HepG2 (cell line): Measurements from ENCODE around the gene SPINK9.
"Not testable (repeated sequence)": the region's sequence is repeated elsewhere in the genome, so short reads cannot be mapped to it uniquely, and the experiment has no call there.

Source experiments
- HNRNPLL ChIP-seq: fragments of 200-400 bp; formaldehyde crosslinking; IDR thresholded peaks from 2 replicates; pipeline ENCODE4 v1.6.1; 2017; ENCODE audit warnings: mild to moderate bottlenecking, low read depth, low read length; ENCODE audit not compliant: poor library complexity, severe bottlenecking
- HOXA5 ChIP-seq: sonication (generic); formaldehyde crosslinking; IDR thresholded peaks from 2 replicates; pipeline ENCODE4 v1.4.0; 2020; ENCODE audit warnings: missing genetic modification reagents
- JUND ChIP-seq: sonication (generic); formaldehyde crosslinking; IDR thresholded peaks from 2 replicates; pipeline ENCODE4 v1.8.0; 2022; ENCODE audit warnings: mild to moderate bottlenecking, missing genetic modification reagents
- POLR2AphosphoS5 ChIP-seq: IDR thresholded peaks from 2 replicates; pipeline ENCODE4 v1.6.1; 2012; ENCODE audit warnings: low read depth, low read length
- REST ChIP-seq, 2 experiments: IDR thresholded peaks; 2 replicates each; pipeline ENCODE4 v1.6.1; 2011 to 2012; ENCODE audit warnings: low read length in 2 of 2, borderline replicate concordance in 1 of 2, low read depth in 1 of 2, mild to moderate bottlenecking in 1 of 2, moderate library complexity in 1 of 2
- TAF1 ChIP-seq: sonication (generic); formaldehyde crosslinking; IDR thresholded peaks from 2 replicates; pipeline ENCODE4 v1.4.0; 2020; ENCODE audit warnings: missing genetic modification reagents
- TBP ChIP-seq: sonication (generic); formaldehyde crosslinking; IDR thresholded peaks from 2 replicates; pipeline ENCODE4 v1.5.0; 2020; ENCODE audit warnings: missing genetic modification reagents
- TEAD2 ChIP-seq: sonication (generic); formaldehyde crosslinking; IDR thresholded peaks from 2 replicates; pipeline ENCODE4 v1.9.0; 2021; ENCODE audit warnings: missing genetic modification reagents
- TERF1 ChIP-seq: sonication (generic); formaldehyde crosslinking; IDR thresholded peaks from 2 replicates; pipeline ENCODE4 v1.8.0; 2022; ENCODE audit warnings: mild to moderate bottlenecking, missing genetic modification reagents, moderate library complexity
- TFE3 ChIP-seq: IDR thresholded peaks from 2 replicates; pipeline ENCODE4 v1.6.1; 2016
- ZNF792 ChIP-seq: IDR thresholded peaks from 2 replicates; pipeline ENCODE4 v1.6.1; 2016
- TF ChIP-seq, protein P1 (sequence below): fragments of 450-650 bp; IDR thresholded peaks from 2 replicates; pipeline ENCODE4 v1.6.1; 2017

DNA sequence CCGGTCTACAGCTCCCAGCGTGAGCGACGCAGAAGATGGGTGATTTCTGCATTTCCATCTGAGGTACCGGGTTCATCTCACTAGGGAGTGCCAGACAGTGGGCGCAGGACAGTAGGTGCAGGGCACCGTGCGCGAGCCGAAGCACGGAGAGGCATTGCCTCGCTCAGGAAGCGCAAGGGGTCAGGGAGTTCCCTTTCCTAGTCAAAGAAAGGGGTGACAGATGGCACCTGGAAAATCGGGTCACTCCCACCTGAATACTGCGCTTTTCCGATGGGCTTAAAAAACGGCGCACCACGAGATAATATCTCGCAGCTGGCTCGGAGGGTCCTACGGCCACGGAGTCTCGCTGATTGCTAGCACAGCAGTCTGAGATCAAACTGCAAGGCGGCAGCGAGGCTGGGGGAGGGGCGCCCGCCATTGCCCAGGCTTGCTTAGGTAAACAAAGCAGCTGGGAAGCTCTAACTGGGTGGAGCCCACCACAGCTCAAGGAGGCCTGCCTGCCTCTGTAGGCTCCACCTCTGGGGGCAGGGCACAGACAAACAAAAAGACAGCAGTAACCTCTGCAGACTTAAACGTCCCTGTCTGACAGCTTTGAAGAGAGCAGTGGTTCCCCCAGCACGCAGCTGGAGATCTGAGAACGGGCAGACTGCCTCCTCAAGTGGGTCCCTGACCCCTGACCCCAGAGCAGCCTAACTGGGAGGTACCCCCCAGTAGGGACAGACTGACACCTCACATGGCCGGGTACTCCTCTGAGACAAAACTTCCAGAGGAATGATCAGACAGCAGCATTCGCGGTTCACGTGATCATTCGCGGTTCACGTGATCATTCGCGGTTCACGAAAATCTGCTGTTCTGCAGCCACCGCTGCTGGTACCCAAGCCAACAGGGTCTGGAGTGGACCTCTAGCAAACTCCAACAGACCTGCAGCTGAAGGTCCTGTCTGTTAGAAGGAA, 15.1 kb upstream of the SPINK9 start:
- TF ChIP-seq, protein P1, sequence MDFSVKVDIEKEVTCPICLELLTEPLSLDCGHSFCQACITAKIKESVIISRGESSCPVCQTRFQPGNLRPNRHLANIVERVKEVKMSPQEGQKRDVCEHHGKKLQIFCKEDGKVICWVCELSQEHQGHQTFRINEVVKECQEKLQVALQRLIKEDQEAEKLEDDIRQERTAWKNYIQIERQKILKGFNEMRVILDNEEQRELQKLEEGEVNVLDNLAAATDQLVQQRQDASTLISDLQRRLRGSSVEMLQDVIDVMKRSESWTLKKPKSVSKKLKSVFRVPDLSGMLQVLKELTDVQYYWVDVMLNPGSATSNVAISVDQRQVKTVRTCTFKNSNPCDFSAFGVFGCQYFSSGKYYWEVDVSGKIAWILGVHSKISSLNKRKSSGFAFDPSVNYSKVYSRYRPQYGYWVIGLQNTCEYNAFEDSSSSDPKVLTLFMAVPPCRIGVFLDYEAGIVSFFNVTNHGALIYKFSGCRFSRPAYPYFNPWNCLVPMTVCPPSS: not testable (repeated sequence)
- not testable (repeated sequence) for TF ChIP-seq TEAD2 (CRISPR knock-in tag); HNRNPLL; HOXA5; TERF1 (CRISPR knock-in tag); ZNF792 (CRISPR knock-in tag); REST (IDR thresholded peaks at IDR 0.05; ENCODE audit: borderline replicate concordance in 1 of 2, low read depth in 1 of 2, low read length in 2 of 2); JUND; TBP; POLR2AphosphoS5; TFE3 (CRISPR knock-in tag)
- 0 out of 2 replicates have a peak, but pooled peaks have one; percentile 20 for TF ChIP-seq TAF1 (CRISPR knock-in tag)
